ENCODE data around the gene ROR2.

- no peak for TF ChIP-seq FOXA1 (IDR thresholded peaks at IDR 0.05)
- no peak for TF ChIP-seq ZNF384 (IDR thresholded peaks at IDR 0.05)
- no peak for TF ChIP-seq SP1 (IDR thresholded peaks at IDR 0.05)
- no peak for TF ChIP-seq BHLHE40 (IDR thresholded peaks at IDR 0.05; ENCODE audit: borderline replicate concordance)
- TF ChIP-seq SUZ12 (IDR thresholded peaks at IDR 0.05), result no peak
- TF ChIP-seq FOXM1 (IDR thresholded peaks at IDR 0.05; ENCODE audit: borderline replicate concordance), result no peak
- TF ChIP-seq ELF4 (IDR thresholded peaks at IDR 0.05), result no peak
- TF ChIP-seq NFRKB (IDR thresholded peaks at IDR 0.05), result no peak
Measured at GRCh38 chr9:91991721-91992341, 41.8 kb upstream of the ROR2 start.

All from HEK293T (cell line).